ENCODE data around the gene RNF17.

RNF17 gene

GRCh38 chr13:24927810-24928404 is 163.9 kb downstream of the RNF17 start:
- no peak overlapping the region for H3K27ac ChIP-seq
- no peak for DNase-seq (ENCODE audit: low read depth, low spot score)

GRCh38 chr13:24929196-24929595 is 165.2 kb downstream of the RNF17 start:
- no peak for DNase-seq (ENCODE audit: low read depth, low spot score)

More at GRCh38 chr13:24929196-24929595, 165.2 kb downstream of the RNF17 start:
- no peak overlapping the region for H3K27ac ChIP-seq
